ENCODE measurements around the gene CDT1.

CDT1 gene

GRCh38 chr16:88811769-88812512 is 8.4 kb downstream of the CDT1 start, which contains the start of gene APRT:
Gene APRT, minus strand, starts transcription at chr16:88811928. Its CDS starts 29 bp downstream, at chr16:88811899.
- Histone ChIP-seq H3K36me3 (ENCODE audit: control insufficient read depth, insufficient read depth, low read length) (peaks cover 15% of the 10 kb centered on the region), H3K9me3 (ENCODE audit: control insufficient read depth, low read length) (no peaks in the 10 kb centered on the region), H3K4me3 (ENCODE audit: insufficient read depth, low read depth, low read length) (peak within 1 kb of the TSS; percentile 69), H3K27ac (ENCODE audit: insufficient read depth, low read depth, low read length, poor library complexity, severe bottlenecking) (peak within 1 kb of the TSS; percentile 97), H3K4me1 (ENCODE audit: control insufficient read depth, insufficient read depth, low read length) (no peaks in the 10 kb centered on the region), H3K27me3 (ENCODE audit: control insufficient read depth, insufficient read depth, low read length, poor library complexity, severe bottlenecking) (no peaks in the 10 kb centered on the region)
- WGBS, 2 experiments, result 0 to 1% methylated on average over 84 of the region's 84 CpGs

DNA sequence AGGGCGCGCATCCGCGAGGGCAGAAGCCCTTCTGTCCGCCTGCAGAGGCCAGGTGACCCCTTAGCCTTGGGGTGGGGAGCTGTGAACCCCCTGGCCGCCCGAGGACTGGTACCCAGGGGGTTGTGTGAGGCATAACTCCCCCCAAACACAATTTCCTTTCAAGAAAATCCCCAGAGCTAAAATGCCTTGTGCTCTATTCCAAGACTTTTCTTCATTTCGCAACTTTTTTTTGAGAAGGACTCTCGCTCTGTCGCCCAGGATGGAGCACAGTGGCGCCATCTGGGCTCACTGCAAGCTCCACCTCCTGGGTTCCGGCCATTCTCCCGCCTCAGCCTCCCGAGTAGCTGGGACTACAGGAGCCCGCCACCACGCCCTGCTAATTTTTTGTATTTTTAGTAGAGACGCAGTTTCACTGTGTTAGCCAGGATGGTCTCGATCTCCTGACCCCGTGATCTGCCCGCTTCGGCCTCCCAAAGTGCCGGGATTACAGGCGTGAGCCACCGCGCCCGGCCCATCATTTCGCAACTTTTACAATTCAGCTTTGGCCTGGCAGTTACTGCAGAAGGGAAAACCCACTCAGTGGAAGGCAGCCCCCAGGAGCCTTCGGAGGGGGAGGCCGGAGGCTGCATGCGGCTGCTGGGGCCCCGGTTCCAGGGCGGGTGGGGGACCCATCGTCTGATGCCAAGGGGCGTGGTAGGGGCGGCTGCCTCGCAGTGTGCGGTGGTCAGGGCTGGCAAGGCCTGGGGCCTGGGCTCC is 9.1 kb downstream of the CDT1 start:
- peaks cover 8% of the 10 kb centered on the region for H3K36me3 ChIP-seq (ENCODE audit: control insufficient read depth, insufficient read depth, low read length)
- 58 to 59% methylated on average over 37 of the region's 37 CpGs for WGBS, 2 experiments
- H3K27ac ChIP-seq (ENCODE audit: insufficient read depth, low read depth, low read length, poor library complexity, severe bottlenecking), result peak overlapping the region; percentile 97
- H3K4me3 ChIP-seq (ENCODE audit: insufficient read depth, low read depth, low read length), result peak overlapping the region; percentile 69
- no peaks in the 10 kb centered on the region for H3K9me3 ChIP-seq (ENCODE audit: control insufficient read depth, low read length)
- no peaks in the 10 kb centered on the region for H3K27me3 ChIP-seq (ENCODE audit: control insufficient read depth, insufficient read depth, low read length, poor library complexity, severe bottlenecking)
- H3K4me1 ChIP-seq (ENCODE audit: control insufficient read depth, insufficient read depth, low read length), result no peaks in the 10 kb centered on the region

- Histone ChIP-seq H3K36me3 (ENCODE audit: control insufficient read depth, insufficient read depth, low read length) (no peaks in the 10 kb centered on the region), H3K4me3 (ENCODE audit: insufficient read depth, low read depth, low read length) (no peak overlapping the region), H3K9me3 (ENCODE audit: control insufficient read depth, low read length) (no peaks in the 10 kb centered on the region), H3K27ac (ENCODE audit: insufficient read depth, low read depth, low read length, poor library complexity, severe bottlenecking) (no peak overlapping the region), H3K27me3 (ENCODE audit: control insufficient read depth, insufficient read depth, low read length, poor library complexity, severe bottlenecking) (no peaks in the 10 kb centered on the region), H3K4me1 (ENCODE audit: control insufficient read depth, insufficient read depth, low read length) (no peaks in the 10 kb centered on the region)
- WGBS, 2 experiments, result 88% methylated on average over 26 of the region's 26 CpGs
Observed at GRCh38 chr16:88813269-88814143, 9.9 kb downstream of the CDT1 start.

- H3K4me1 ChIP-seq (ENCODE audit: control insufficient read depth, insufficient read depth, low read length), result no peaks in the 10 kb centered on the region
- H3K36me3 ChIP-seq (ENCODE audit: control insufficient read depth, insufficient read depth, low read length), result no peaks in the 10 kb centered on the region
- H3K4me3 ChIP-seq (ENCODE audit: insufficient read depth, low read depth, low read length), result no peak overlapping the region
- WGBS, 2 experiments, result 91% methylated on average over 13 of the region's 13 CpGs
- no peaks in the 10 kb centered on the region for H3K9me3 ChIP-seq (ENCODE audit: control insufficient read depth, low read length)
- no peaks in the 10 kb centered on the region for H3K27me3 ChIP-seq (ENCODE audit: control insufficient read depth, insufficient read depth, low read length, poor library complexity, severe bottlenecking)
- H3K27ac ChIP-seq (ENCODE audit: insufficient read depth, low read depth, low read length, poor library complexity, severe bottlenecking), result no peak overlapping the region
Observed at GRCh38 chr16:88814144-88814502, 10.5 kb downstream of the CDT1 start.

GRCh38 chr16:88815227-88815626 is 11.6 kb downstream of the CDT1 start:
- 94 to 95% methylated on average over 10 of the region's 10 CpGs for WGBS, 2 experiments
- Histone ChIP-seq H3K4me1 (ENCODE audit: control insufficient read depth, insufficient read depth, low read length) (no peaks in the 10 kb centered on the region), H3K27me3 (ENCODE audit: control insufficient read depth, insufficient read depth, low read length, poor library complexity, severe bottlenecking) (no peaks in the 10 kb centered on the region), H3K27ac (ENCODE audit: insufficient read depth, low read depth, low read length, poor library complexity, severe bottlenecking) (no peak overlapping the region), H3K4me3 (ENCODE audit: insufficient read depth, low read depth, low read length) (no peak overlapping the region), H3K9me3 (ENCODE audit: control insufficient read depth, low read length) (no peaks in the 10 kb centered on the region), H3K36me3 (ENCODE audit: control insufficient read depth, insufficient read depth, low read length) (no peaks in the 10 kb centered on the region)

DNA sequence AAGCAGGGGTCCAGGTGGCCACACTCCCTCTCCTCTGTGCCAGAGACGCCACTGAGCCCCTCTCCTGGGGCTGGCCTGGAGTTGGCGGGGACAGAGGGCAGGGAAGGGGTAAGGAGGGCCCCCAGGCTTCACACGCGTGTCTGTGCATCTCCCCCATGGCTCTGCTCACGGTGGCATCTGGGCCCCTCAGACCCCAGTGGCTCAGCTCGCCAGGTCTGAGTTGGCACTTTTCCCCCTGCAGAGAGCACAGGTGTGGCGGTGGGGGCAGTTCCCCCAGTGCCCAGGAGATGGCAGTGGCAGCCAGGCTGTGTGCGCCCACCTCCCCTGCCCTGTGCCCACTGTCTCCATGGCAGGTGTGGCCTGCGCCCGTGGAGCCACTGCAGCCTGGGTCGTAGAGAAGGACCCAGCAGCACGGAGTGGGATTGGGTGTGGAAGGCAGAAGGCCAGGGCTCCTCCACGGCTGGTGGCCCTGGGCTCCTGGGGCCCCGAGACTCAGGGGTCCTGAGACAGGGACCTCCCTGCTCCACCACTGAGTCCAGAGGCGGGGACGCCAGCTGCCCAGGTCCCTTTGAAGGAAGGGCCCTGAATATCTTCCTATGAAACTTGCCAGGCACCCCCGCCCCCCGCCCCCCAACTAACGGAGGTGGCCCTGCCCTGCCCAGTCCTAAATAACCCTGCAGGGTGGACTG is 12.5 kb downstream of the CDT1 start:
- no peaks in the 10 kb centered on the region for H3K27me3 ChIP-seq (ENCODE audit: control insufficient read depth, insufficient read depth, low read length, poor library complexity, severe bottlenecking)
- H3K4me3 ChIP-seq (ENCODE audit: insufficient read depth, low read depth, low read length), result no peak overlapping the region
- H3K4me1 ChIP-seq (ENCODE audit: control insufficient read depth, insufficient read depth, low read length), result no peaks in the 10 kb centered on the region
- H3K27ac ChIP-seq (ENCODE audit: insufficient read depth, low read depth, low read length, poor library complexity, severe bottlenecking), result no peak overlapping the region
- H3K9me3 ChIP-seq (ENCODE audit: control insufficient read depth, low read length), result no peaks in the 10 kb centered on the region
- H3K36me3 ChIP-seq (ENCODE audit: control insufficient read depth, insufficient read depth, low read length), result no peaks in the 10 kb centered on the region
- 78% methylated on average over 19 of the region's 19 CpGs for WGBS, 2 experiments

DNA sequence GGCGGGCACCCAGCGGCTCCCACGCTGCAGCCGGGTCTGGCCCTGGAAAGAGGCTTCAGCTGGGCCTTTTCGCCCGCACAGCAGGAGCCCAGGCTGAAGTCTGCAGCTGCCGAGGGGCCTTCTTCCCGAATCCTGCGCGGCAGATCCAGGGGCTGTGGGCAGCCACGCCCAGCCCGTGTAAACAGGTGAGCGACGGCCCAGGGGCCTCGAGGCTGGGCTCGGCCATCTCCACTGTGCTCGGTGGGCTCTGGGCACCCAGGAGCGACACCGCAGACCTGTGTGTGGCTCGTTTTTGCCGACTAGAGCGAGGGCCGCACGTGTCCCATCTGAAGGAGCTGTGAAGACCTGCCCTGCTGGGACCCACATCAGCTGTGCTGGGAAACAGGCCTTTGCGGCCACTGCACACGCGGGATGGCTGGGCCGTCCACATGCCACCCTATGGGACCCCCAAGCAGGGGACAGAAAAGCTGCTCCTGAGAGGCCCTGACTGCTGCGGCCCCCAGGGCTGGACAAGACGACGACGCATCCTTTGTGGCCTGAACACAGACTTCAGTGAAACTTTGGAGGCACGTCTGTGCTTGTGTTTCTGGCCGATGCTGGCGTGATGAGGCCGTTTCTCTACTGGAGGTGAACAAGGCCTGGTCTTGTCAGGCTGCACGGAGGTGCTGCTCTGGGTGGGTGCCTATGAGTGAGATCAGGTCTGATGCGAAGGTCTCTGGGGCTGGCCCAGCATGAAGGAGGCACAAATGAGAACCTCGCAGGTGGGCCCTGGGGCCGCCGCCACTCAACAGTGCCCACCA is 13.3 kb downstream of the CDT1 start:
- Histone ChIP-seq H3K27ac (ENCODE audit: insufficient read depth, low read depth, low read length, poor library complexity, severe bottlenecking) (no peak overlapping the region), H3K27me3 (ENCODE audit: control insufficient read depth, insufficient read depth, low read length, poor library complexity, severe bottlenecking) (no peaks in the 10 kb centered on the region), H3K4me1 (ENCODE audit: control insufficient read depth, insufficient read depth, low read length) (no peaks in the 10 kb centered on the region), H3K4me3 (ENCODE audit: insufficient read depth, low read depth, low read length) (no peak overlapping the region), H3K9me3 (ENCODE audit: control insufficient read depth, low read length) (no peaks in the 10 kb centered on the region), H3K36me3 (ENCODE audit: control insufficient read depth, insufficient read depth, low read length) (no peaks in the 10 kb centered on the region)
- WGBS, 2 experiments, result 91 to 92% methylated on average over 41 of the region's 41 CpGs

DNA sequence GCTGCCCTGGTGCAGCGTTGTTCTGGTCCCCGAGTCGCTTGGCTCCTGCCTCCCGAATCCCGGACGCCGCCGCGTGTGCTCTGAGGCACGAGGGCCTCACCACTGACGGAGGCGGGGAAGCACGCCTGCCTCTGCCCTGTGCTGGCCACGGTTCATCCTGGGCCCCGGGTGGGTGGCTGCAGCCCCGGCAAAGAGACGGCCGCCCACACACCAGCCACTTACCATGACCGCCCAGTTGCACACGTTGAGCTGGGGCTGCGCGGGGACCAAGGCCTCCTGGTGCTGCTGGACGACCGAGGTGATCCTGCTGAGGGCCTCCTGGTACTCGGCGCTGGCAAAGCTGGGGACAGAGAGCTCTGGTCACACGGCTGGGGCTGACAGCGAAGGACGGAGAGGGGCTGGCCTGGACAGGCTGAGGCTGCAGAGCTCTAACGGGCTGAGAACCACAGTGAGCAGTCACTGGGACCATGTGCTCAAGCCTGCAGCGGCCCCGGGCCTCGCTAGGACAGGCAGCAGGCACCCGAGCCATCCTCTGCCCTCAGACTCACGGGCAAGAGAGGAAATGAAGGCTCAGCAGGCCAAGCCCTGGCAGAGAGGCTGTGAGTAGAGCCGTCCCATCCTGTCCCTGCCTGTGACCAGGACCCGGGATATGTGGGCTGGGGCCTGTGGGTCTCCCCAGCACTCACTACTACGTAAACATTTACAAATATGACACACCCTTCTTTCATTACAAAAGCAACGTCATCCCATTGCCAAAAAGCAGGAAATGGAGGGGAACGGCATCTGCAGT is 14.4 kb downstream of the CDT1 start:
- 94 to 95% methylated on average over 40 of the region's 40 CpGs for WGBS, 2 experiments
- Histone ChIP-seq H3K27ac (ENCODE audit: insufficient read depth, low read depth, low read length, poor library complexity, severe bottlenecking) (no peak overlapping the region), H3K4me1 (ENCODE audit: control insufficient read depth, insufficient read depth, low read length) (no peaks in the 10 kb centered on the region), H3K4me3 (ENCODE audit: insufficient read depth, low read depth, low read length) (no peak overlapping the region), H3K36me3 (ENCODE audit: control insufficient read depth, insufficient read depth, low read length) (no peaks in the 10 kb centered on the region), H3K27me3 (ENCODE audit: control insufficient read depth, insufficient read depth, low read length, poor library complexity, severe bottlenecking) (no peaks in the 10 kb centered on the region), H3K9me3 (ENCODE audit: control insufficient read depth, low read length) (no peaks in the 10 kb centered on the region)

- H3K36me3 ChIP-seq (ENCODE audit: control insufficient read depth, insufficient read depth, low read length), result no peaks in the 10 kb centered on the region
- no peaks in the 10 kb centered on the region for H3K9me3 ChIP-seq (ENCODE audit: control insufficient read depth, low read length)
- WGBS, 2 experiments, result 96 to 97% methylated on average over 18 of the region's 18 CpGs
- no peak overlapping the region for H3K4me3 ChIP-seq (ENCODE audit: insufficient read depth, low read depth, low read length)
- no peak overlapping the region for H3K27ac ChIP-seq (ENCODE audit: insufficient read depth, low read depth, low read length, poor library complexity, severe bottlenecking)
- no peaks in the 10 kb centered on the region for H3K4me1 ChIP-seq (ENCODE audit: control insufficient read depth, insufficient read depth, low read length)
- no peaks in the 10 kb centered on the region for H3K27me3 ChIP-seq (ENCODE audit: control insufficient read depth, insufficient read depth, low read length, poor library complexity, severe bottlenecking)
Observed at GRCh38 chr16:88818575-88818874, 14.9 kb downstream of the CDT1 start.

Measured in ectodermal cell (in vitro differentiated cells).